ENCODE data around the gene DCAF5.

Gene DCAF5

DNA sequence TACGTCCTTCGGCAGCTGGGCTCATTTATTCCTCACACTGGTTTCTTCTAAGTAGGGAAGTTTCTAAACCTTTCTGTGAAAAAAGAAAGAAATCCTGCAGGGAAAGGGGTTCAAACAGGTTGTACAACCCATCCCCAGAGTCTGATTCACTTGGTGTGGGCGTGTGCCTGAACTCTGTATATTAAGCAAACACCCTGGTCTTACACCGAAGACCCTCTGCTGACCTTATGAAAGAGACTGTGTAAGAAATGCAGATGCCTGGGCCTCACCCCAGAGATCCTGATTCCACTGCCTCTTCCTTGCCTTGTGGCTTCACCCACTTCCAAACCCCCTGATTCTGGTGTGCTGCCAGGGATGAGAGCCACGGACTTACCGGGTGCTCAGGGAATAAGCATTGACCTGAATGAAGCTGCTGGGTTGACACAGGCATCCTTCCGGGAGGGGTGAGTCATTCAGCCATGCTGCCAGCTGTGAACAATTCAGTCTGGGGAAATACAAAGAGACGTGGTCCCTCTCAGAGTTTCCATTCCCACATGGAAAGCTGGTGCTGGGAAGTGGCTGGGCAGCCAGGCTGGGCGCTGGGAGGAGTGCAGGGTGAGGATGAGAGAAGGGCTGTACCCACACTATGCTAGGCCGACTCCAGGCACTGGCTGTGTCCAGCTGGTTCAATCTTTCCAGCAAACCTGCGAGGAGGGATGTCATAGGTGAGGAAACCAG, 147.3 kb downstream of the DCAF5 start:
- no peak for DNase-seq (ENCODE audit: low spot score)

- DNase-seq (ENCODE audit: low spot score), result no peak
Measured at GRCh38 chr14:69004731-69005431, 148.0 kb downstream of the DCAF5 start.

GRCh38 chr14:69003626-69004025, 149.3 kb downstream of the DCAF5 start:
- no peak for DNase-seq (ENCODE audit: low spot score)

DNA sequence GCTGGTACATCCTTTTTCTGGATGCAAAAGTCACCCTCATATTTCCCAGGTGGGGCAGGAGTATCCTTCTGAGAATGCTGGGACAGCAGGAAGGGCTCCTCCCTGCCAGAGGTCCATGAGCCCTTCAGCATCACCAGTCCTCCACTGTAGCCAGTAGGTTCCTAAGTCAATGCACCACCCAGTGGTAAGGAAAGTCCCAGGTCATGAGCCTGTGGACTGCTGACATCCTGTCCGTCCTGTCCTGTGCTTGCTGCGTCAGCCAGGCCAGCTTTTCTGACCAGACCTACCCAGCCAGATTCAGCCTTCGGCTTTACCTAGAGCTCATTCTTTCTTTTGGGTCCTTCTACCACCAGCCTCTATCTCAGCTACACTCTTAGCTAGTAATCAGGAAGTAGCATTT, 150.8 kb downstream of the DCAF5 start:
- DNase-seq (ENCODE audit: low spot score), result no peak

- no peak for DNase-seq (ENCODE audit: low spot score)
Measured at GRCh38 chr14:69001375-69001774, 151.5 kb downstream of the DCAF5 start.
